ENCODE measurements around the gene DEAF1.

The DEAF1 gene

GRCh38 chr11:608791-609251, 86.2 kb downstream of the DEAF1 start:
- TF ChIP-seq CTCF (IDR thresholded peaks at IDR 0.05; ENCODE audit: insufficient read depth, low read length), result no peak
- TF ChIP-seq REST (IDR thresholded peaks at IDR 0.05; ENCODE audit: insufficient replicate concordance, low read depth), result no peak
- TF ChIP-seq POLR2AphosphoS5 (IDR thresholded peaks at IDR 0.05; ENCODE audit: low read depth), result no peak
- TF ChIP-seq GABPA (IDR thresholded peaks at IDR 0.05; ENCODE audit: low read depth), result no peak
- TF ChIP-seq SPI1 (IDR thresholded peaks at IDR 0.05; ENCODE audit: borderline replicate concordance, low read depth), result no peak
- no peak overlapping the region for H3K4me3 ChIP-seq (replicated peaks; ENCODE audit: insufficient read depth, low read length)
- no peak for DNase-seq (ENCODE audit: low read depth in 1 of 2, low spot score in 1 of 2)
- no peak overlapping the region for H3K27ac ChIP-seq (replicated peaks)
- no peaks in the 10 kb centered on the region for H3K27me3 ChIP-seq (ENCODE audit: insufficient read depth, poor library complexity, severe bottlenecking)

GRCh38 chr11:607971-608659, 86.9 kb downstream of the DEAF1 start:
- TF ChIP-seq CTCF (IDR thresholded peaks at IDR 0.05; ENCODE audit: insufficient read depth, low read length), result no peak
- no peak for TF ChIP-seq GABPA (IDR thresholded peaks at IDR 0.05; ENCODE audit: low read depth)
- TF ChIP-seq SPI1 (IDR thresholded peaks at IDR 0.05; ENCODE audit: borderline replicate concordance, low read depth), result no peak
- no peak; the same call in 1 of the 2 replicates for TF ChIP-seq POLR2AphosphoS5 (IDR thresholded peaks at IDR 0.05; ENCODE audit: low read depth)
- TF ChIP-seq REST (IDR thresholded peaks at IDR 0.05; ENCODE audit: insufficient replicate concordance, low read depth), result no peak
- no peak overlapping the region for H3K27ac ChIP-seq (replicated peaks)
- no peaks in the 10 kb centered on the region for H3K27me3 ChIP-seq (ENCODE audit: insufficient read depth, poor library complexity, severe bottlenecking)
- DNase-seq (ENCODE audit: low read depth in 1 of 2, low spot score in 1 of 2), result no peak
- H3K4me3 ChIP-seq (replicated peaks; ENCODE audit: insufficient read depth, low read length), result no peak overlapping the region

- Histone ChIP-seq H3K4me3 (replicated peaks; ENCODE audit: insufficient read depth, low read length) (no peak overlapping the region), H3K27ac (replicated peaks) (no peak overlapping the region), H3K27me3 (ENCODE audit: insufficient read depth, poor library complexity, severe bottlenecking) (no peaks in the 10 kb centered on the region)
- TF ChIP-seq SPI1 (IDR thresholded peaks at IDR 0.05; ENCODE audit: borderline replicate concordance, low read depth) (no peak), POLR2AphosphoS5 (IDR thresholded peaks at IDR 0.05; ENCODE audit: low read depth) (no peak), GABPA (IDR thresholded peaks at IDR 0.05; ENCODE audit: low read depth) (no peak), REST (IDR thresholded peaks at IDR 0.05; ENCODE audit: insufficient replicate concordance, low read depth) (no peak), CTCF (IDR thresholded peaks at IDR 0.05; ENCODE audit: insufficient read depth, low read length) (no peak)
- no peak for DNase-seq (ENCODE audit: low read depth in 1 of 2, low spot score in 1 of 2)
These were observed 87.8 kb downstream of the DEAF1 start for GRCh38 chr11:607020-607780.
